ENCODE results near the gene MYH11. TPM values are rescaled to one million over a fixed set of nuclear protein-coding genes. Genes with fewer than 3 reads are reported as not detected.
"Not testable (repeated sequence)": the region's sequence is repeated elsewhere in the genome, so short reads cannot be mapped to it uniquely, and the experiment has no call there.

MYH11 gene
- total RNA-seq, 4 donors from 2014 or later, result 5.6 to 57.7 (median 20.4) TPM

DNA sequence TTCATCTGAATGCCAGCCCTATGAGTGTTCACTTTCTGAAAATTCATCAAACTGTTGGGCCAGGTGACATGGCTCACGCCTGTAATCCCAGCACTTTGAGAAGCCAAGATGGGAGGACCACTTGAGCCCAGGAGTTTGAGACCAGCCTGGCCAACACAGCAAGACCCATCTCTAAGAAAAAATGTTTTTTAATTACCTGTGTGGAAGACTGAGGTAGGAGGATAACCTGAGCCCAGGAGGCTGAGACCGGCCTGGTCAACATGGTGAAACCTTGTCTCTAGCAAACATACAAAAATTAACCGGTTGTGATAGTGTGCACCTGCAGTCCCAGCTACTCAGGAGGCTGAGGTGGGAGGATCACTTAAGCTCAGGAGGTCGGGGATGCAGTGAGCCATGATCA, 10.3 kb downstream of the MYH11 start:
- DNase-seq, result no peak
- H3K36me3 ChIP-seq, result no peaks in the 10 kb centered on the region
- H3K27me3 ChIP-seq, result no peaks in the 10 kb centered on the region
- TF ChIP-seq POLR2A (IDR thresholded peaks at IDR 0.05), result no peak
- TF ChIP-seq, protein P1, sequence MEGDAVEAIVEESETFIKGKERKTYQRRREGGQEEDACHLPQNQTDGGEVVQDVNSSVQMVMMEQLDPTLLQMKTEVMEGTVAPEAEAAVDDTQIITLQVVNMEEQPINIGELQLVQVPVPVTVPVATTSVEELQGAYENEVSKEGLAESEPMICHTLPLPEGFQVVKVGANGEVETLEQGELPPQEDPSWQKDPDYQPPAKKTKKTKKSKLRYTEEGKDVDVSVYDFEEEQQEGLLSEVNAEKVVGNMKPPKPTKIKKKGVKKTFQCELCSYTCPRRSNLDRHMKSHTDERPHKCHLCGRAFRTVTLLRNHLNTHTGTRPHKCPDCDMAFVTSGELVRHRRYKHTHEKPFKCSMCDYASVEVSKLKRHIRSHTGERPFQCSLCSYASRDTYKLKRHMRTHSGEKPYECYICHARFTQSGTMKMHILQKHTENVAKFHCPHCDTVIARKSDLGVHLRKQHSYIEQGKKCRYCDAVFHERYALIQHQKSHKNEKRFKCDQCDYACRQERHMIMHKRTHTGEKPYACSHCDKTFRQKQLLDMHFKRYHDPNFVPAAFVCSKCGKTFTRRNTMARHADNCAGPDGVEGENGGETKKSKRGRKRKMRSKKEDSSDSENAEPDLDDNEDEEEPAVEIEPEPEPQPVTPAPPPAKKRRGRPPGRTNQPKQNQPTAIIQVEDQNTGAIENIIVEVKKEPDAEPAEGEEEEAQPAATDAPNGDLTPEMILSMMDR (IDR thresholded peaks at IDR 0.05 in 4 of 5, conservative IDR thresholded peaks at IDR 0.05 in 1 of 5), result no peak
- H3K4me3 ChIP-seq, result no peak overlapping the region
- in situ Hi-C loops (cut with MboI; ENCODE audit: low sequenced_read_pairs in 4 of 4) (no loop called here), intact Hi-C loops (cut with DNase I; ENCODE audit: low total_unique reads) (no loop called here)
- no peak for ATAC-seq
- no peak overlapping the region for H3K27ac ChIP-seq
- no peaks in the 10 kb centered on the region for H3K4me1 ChIP-seq
- H3K9me3 ChIP-seq, result no peaks in the 10 kb centered on the region

DNA sequence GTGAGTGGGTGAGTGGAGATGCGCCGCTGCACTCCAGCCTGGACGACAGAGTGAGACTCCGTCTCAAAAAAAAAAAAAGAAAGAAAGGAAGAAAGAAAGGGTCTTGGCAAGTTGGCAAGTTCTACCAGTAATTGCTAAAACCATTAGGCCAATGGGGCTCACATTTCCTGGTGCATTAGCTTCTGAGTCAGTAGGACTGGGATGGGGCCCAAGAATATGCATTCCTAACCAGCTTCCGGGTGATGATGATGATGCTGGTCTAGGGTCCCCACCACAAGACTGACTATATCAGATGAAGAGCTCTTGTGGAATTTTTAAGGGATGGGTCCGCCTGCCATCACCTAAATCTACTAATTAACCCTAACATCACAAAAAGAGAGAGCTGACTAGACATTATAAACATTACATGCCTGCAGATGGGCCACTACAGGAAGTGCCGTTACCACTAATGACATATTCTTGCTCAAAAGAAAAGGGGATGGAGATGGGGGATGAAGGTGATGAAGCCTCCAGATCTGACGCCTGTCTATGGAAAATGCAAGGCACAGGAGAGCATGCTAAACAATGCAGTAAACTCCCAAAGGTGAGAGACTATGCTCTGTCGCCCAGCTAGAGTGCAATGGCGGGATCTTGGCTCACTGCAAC, 13.1 kb downstream of the MYH11 start:
- H3K27ac ChIP-seq, result no peak overlapping the region
- H3K4me3 ChIP-seq, result no peak overlapping the region
- in situ Hi-C loops (cut with MboI; ENCODE audit: low sequenced_read_pairs in 4 of 4) (no loop called here), intact Hi-C loops (cut with DNase I; ENCODE audit: low total_unique reads) (no loop called here)
- TF ChIP-seq, protein P1 (IDR thresholded peaks at IDR 0.05 in 4 of 5, conservative IDR thresholded peaks at IDR 0.05 in 1 of 5), result no peak
- no peak for TF ChIP-seq POLR2A (IDR thresholded peaks at IDR 0.05)
- ATAC-seq (no peak), DNase-seq (no peak)
- H3K27me3 ChIP-seq, result no peaks in the 10 kb centered on the region
- H3K4me1 ChIP-seq, result no peaks in the 10 kb centered on the region
- no peaks in the 10 kb centered on the region for H3K9me3 ChIP-seq
- H3K36me3 ChIP-seq, result no peaks in the 10 kb centered on the region

DNA sequence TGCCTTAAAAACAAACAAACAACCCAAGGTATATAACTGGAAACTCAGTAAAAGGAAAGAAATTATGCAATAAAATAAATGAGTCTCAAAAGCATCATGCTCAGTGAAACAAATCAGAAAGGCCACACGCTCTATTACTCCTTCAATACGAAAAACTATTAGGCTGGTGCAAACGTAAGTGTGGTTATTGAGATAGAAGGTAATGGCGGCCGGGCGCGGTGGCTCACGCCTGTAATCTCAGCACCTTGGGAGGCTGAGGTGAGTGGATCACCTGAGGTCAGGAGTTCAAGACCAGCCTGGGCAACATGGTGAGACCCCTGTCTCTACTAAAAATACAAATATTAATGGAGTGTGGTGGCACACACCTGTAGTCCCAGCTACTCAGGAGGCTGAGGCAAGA, 17.6 kb downstream of the MYH11 start:
- ATAC-seq; H3K27me3 ChIP-seq; H3K9me3 ChIP-seq; in situ Hi-C loops (cut with MboI; ENCODE audit: low sequenced_read_pairs in 4 of 4); H3K36me3 ChIP-seq; intact Hi-C loops (cut with DNase I; ENCODE audit: low total_unique reads); H3K27ac ChIP-seq; H3K4me3 ChIP-seq; DNase-seq; H3K4me1 ChIP-seq: not testable (repeated sequence)

DNA sequence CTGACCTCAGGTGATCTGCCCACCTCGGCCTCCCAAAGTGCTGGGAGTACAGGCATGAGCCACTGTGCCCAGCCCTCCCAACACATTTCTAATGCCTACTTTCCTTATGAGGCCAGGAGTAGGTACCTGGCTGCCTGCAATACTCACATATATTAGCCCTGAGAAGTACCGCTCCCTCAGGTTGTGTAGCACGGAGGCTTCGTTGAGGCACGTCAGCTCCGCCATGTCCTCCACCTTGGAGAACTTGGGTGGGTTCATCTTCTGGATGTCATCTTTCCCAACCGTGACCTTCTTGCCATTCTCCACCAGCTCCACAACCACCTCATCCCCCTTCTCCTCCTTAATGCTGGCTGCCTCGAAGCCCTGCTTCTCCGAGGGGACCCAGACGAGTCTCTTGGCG, 19.1 kb downstream of the MYH11 start:
- Histone ChIP-seq H3K27ac (no peak overlapping the region), H3K9me3 (no peaks in the 10 kb centered on the region), H3K36me3 (no peaks in the 10 kb centered on the region), H3K4me1 (no peaks in the 10 kb centered on the region), H3K4me3 (no peak overlapping the region), H3K27me3 (no peaks in the 10 kb centered on the region)
- intact Hi-C loops (cut with DNase I; ENCODE audit: low total_unique reads) (no loop called here), in situ Hi-C loops (cut with MboI; ENCODE audit: low sequenced_read_pairs in 4 of 4) (no loop called here)
- no peak for DNase-seq
- no peak for TF ChIP-seq POLR2A (IDR thresholded peaks at IDR 0.05)
- TF ChIP-seq, protein P1 (IDR thresholded peaks at IDR 0.05 in 4 of 5, conservative IDR thresholded peaks at IDR 0.05 in 1 of 5), result no peak
- ATAC-seq, result no peak

DNA sequence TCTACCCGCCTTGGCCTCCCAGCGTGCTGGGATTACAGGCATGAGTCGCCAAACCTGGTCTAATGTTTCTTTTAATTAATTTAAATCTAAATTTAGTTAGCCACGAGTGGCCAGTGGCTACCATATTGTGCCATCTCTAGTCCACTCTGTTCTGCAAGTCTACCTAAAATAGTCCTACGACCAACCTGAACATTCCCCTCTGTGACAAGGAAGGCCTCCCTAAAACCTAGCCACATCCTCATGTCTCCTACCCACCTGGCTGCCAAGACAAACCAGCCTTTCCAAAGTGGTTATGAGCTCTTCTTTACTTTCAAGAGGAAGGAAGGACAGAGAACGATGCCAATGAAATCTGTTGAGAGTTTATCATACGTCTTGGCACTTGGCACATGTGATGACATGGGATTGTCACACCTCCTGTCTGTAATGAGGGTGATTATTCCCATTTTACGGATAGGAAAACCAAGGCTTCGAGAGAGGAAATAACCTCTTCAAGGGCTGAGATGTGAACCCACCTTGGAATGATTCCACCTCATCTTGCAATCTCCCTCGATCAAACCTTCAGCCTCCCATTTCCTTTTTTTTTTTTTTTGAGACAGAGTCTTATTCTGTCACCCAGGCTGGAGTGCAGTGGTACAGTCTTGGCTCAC, 19.7 kb downstream of the MYH11 start:
- TF ChIP-seq POLR2A (IDR thresholded peaks at IDR 0.05), result no peak
- TF ChIP-seq, protein P1 (IDR thresholded peaks at IDR 0.05 in 4 of 5, conservative IDR thresholded peaks at IDR 0.05 in 1 of 5), result no peak
- in situ Hi-C loops (cut with MboI; ENCODE audit: low sequenced_read_pairs in 4 of 4), result no loop called here
- no peaks in the 10 kb centered on the region for H3K9me3 ChIP-seq
- ATAC-seq (no peak), DNase-seq (no peak)
- no peaks in the 10 kb centered on the region for H3K4me1 ChIP-seq
- no peaks in the 10 kb centered on the region for H3K27me3 ChIP-seq
- no peaks in the 10 kb centered on the region for H3K36me3 ChIP-seq
- no peak overlapping the region for H3K27ac ChIP-seq
- H3K4me3 ChIP-seq, result no peak overlapping the region
- intact Hi-C loops (cut with DNase I; ENCODE audit: low total_unique reads), result no loop called here

All from gastrocnemius medialis (tissue), 4 donors.